Chondrocyte (in vitro differentiated cells): ENCODE data around the gene C16orf54. TPM values are rescaled to one million over a fixed set of nuclear protein-coding genes. Genes with fewer than 3 reads are reported as not detected.
"Not testable (repeated sequence)": the region's sequence is repeated elsewhere in the genome, so short reads cannot be mapped to it uniquely, and the experiment has no call there.

ENCODE experiments used
- DNase-seq: peaks from one replicate; pipeline ENCODE4 v3.0.0; 2021; ENCODE audit warnings: mixed read lengths, low spot score
- H3K27ac Mint-ChIP-seq: one replicate; pipeline ENCODE4 v1.8.0; 2021; ENCODE audit warnings: mild to moderate bottlenecking, moderate library complexity, mixed read lengths; ENCODE audit not compliant: unreplicated experiment
- H3K27me3 Mint-ChIP-seq: 2 replicates; pipeline ENCODE4 v1.8.0; 2021; ENCODE audit warnings: low read depth, mixed read lengths
- H3K36me3 Mint-ChIP-seq: 2 replicates; pipeline ENCODE4 v1.8.0; 2021; ENCODE audit warnings: low read depth, mixed read lengths
- H3K4me1 Mint-ChIP-seq: 2 replicates; pipeline ENCODE4 v1.8.0; 2021; ENCODE audit warnings: low read depth, mild to moderate bottlenecking, mixed read lengths
- H3K4me3 Mint-ChIP-seq: one replicate; pipeline ENCODE4 v1.8.0; 2021; ENCODE audit warnings: mild to moderate bottlenecking, moderate library complexity, mixed read lengths; ENCODE audit not compliant: unreplicated experiment
- H3K9me3 Mint-ChIP-seq: 2 replicates; pipeline ENCODE4 v1.8.0; 2021; ENCODE audit warnings: low read depth, mixed read lengths
- CTCF ChIP-seq: fragments of 200-600 bp; sonication (generic); IDR thresholded peaks from 2 replicates; pipeline ENCODE4 v1.5.0; 2021; ENCODE audit warnings: antibody characterized with exemption, mild to moderate bottlenecking, moderate library complexity
- long read RNA-seq: library from polyadenylated mRNA; stranded (forward); transcript quantifications from one replicate; pipeline ENCODE4 v2.0.0, GENCODE V29; 2021
- total RNA-seq: library from RNA; stranded (reverse); gene quantifications from 3 replicates; pipeline ENCODE4 v1.2.1, GENCODE V29; 2021

The C16orf54 gene
- not detected in 3 replicates for total RNA-seq
- long read RNA-seq = 0 reads

GRCh38 chr16:29745853-29746345 is at the start of gene C16orf54:
TSS of gene C16orf54 (minus strand) at chr16:29745990. CDS start at chr16:29744951, 1,039 bp downstream.
- no peak for TF ChIP-seq CTCF
- Mint-ChIP-seq H3K4me3 (no peak within 1 kb of the TSS), H3K9me3 (no peaks in the 10 kb centered on the region), H3K27ac (no peak within 1 kb of the TSS), H3K36me3 (no peaks in the 10 kb centered on the region), H3K27me3 (peaks cover 10% of the 10 kb centered on the region), H3K4me1 (no peaks in the 10 kb centered on the region)
- no peak for DNase-seq

GRCh38 chr16:29794231-29794710 is 48.5 kb upstream of the C16orf54 start:
- Mint-ChIP-seq H3K9me3 (no peaks in the 10 kb centered on the region), H3K27ac (no peak overlapping the region), H3K36me3 (peaks cover 1% of the 10 kb centered on the region), H3K4me3 (no peak overlapping the region), H3K27me3 (no peaks in the 10 kb centered on the region), H3K4me1 (peaks cover 26% of the 10 kb centered on the region)
- DNase-seq = no peak
- TF ChIP-seq CTCF = no peak

GRCh38 chr16:29793153-29793552 is 47.4 kb upstream of the C16orf54 start:
- not testable (repeated sequence) for H3K36me3 Mint-ChIP-seq, H3K4me3 Mint-ChIP-seq, DNase-seq, H3K27ac Mint-ChIP-seq, H3K9me3 Mint-ChIP-seq, H3K27me3 Mint-ChIP-seq
- H3K4me1 Mint-ChIP-seq = peaks cover 26% of the 10 kb centered on the region

GRCh38 chr16:29791845-29792807 is 46.3 kb upstream of the C16orf54 start:
- DNase-seq = no peak
- no peak for TF ChIP-seq CTCF
- Mint-ChIP-seq H3K36me3 (no peaks in the 10 kb centered on the region), H3K4me3 (peak overlapping the region; percentile 99), H3K27ac (no peak overlapping the region), H3K4me1 (peaks cover 26% of the 10 kb centered on the region), H3K27me3 (no peaks in the 10 kb centered on the region), H3K9me3 (no peaks in the 10 kb centered on the region)

- Mint-ChIP-seq H3K36me3 (no peaks in the 10 kb centered on the region), H3K27ac (peak overlapping the region; percentile 97), H3K9me3 (no peaks in the 10 kb centered on the region), H3K27me3 (no peaks in the 10 kb centered on the region), H3K4me3 (peak overlapping the region; percentile 99), H3K4me1 (peaks cover 26% of the 10 kb centered on the region)
- DNase-seq = no peak
- no peak for TF ChIP-seq CTCF
Observed at GRCh38 chr16:29790949-29791844, 45.4 kb upstream of the C16orf54 start.
